ENCODE results near the gene MYADML2. TPM values are rescaled to one million over a fixed set of nuclear protein-coding genes. Genes with fewer than 3 reads are reported as not detected.

Gene MYADML2
- total RNA-seq, 2 experiments from 2014 or later, result not detected

- H3K36me3 Mint-ChIP-seq (ENCODE audit: low read depth), result peaks cover 14% of the 10 kb centered on the region
- TF ChIP-seq, protein P1, sequence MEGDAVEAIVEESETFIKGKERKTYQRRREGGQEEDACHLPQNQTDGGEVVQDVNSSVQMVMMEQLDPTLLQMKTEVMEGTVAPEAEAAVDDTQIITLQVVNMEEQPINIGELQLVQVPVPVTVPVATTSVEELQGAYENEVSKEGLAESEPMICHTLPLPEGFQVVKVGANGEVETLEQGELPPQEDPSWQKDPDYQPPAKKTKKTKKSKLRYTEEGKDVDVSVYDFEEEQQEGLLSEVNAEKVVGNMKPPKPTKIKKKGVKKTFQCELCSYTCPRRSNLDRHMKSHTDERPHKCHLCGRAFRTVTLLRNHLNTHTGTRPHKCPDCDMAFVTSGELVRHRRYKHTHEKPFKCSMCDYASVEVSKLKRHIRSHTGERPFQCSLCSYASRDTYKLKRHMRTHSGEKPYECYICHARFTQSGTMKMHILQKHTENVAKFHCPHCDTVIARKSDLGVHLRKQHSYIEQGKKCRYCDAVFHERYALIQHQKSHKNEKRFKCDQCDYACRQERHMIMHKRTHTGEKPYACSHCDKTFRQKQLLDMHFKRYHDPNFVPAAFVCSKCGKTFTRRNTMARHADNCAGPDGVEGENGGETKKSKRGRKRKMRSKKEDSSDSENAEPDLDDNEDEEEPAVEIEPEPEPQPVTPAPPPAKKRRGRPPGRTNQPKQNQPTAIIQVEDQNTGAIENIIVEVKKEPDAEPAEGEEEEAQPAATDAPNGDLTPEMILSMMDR (IDR thresholded peaks at IDR 0.05), result no peak
- H3K27me3 Mint-ChIP-seq, result no peaks in the 10 kb centered on the region
- H3K4me1 ChIP-seq (ENCODE audit: insufficient read depth, low read length), result no peaks in the 10 kb centered on the region
- H3K4me3 ChIP-seq (ENCODE audit: low read length), result no peak overlapping the region
- no peaks in the 10 kb centered on the region for H3K9me3 Mint-ChIP-seq
- POLR2A ChIA-PET, result no interaction called here
- H3K27ac Mint-ChIP-seq, result no peak overlapping the region
- no peak for DNase-seq
- CTCF ChIA-PET, result interaction anchor here (1.3 kb wide), 1 partner anchor 35 kb away, joined by 4 read pairs; no protein-coding TSS in a partner anchor
- intact Hi-C loops (cut with DNase I, micrococcal nuclease), result no loop called here
- H3K36me3 ChIP-seq (ENCODE audit: insufficient read depth, low read length), result no peaks in the 10 kb centered on the region
- H3K27ac ChIP-seq (ENCODE audit: low read depth in 1 of 2, low read length in 2 of 2), result no peak overlapping the region
- H3K27me3 ChIP-seq (ENCODE audit: control insufficient read depth in 1 of 2, insufficient read depth in 2 of 2, low read length in 2 of 2), result no peaks in the 10 kb centered on the region
- no peak for ATAC-seq (ENCODE audit: poor library complexity)
- H3K4me3 Mint-ChIP-seq, result no peak overlapping the region
- H3K4me1 Mint-ChIP-seq (ENCODE audit: low read depth), result peaks cover 4% of the 10 kb centered on the region
- H3K9me3 ChIP-seq (ENCODE audit: control insufficient read depth in 1 of 2, insufficient read depth in 1 of 2, low read length in 2 of 2), result no peaks in the 10 kb centered on the region
These were observed 47.8 kb upstream of the MYADML2 start for GRCh38 chr17:81994593-81995462.

DNA sequence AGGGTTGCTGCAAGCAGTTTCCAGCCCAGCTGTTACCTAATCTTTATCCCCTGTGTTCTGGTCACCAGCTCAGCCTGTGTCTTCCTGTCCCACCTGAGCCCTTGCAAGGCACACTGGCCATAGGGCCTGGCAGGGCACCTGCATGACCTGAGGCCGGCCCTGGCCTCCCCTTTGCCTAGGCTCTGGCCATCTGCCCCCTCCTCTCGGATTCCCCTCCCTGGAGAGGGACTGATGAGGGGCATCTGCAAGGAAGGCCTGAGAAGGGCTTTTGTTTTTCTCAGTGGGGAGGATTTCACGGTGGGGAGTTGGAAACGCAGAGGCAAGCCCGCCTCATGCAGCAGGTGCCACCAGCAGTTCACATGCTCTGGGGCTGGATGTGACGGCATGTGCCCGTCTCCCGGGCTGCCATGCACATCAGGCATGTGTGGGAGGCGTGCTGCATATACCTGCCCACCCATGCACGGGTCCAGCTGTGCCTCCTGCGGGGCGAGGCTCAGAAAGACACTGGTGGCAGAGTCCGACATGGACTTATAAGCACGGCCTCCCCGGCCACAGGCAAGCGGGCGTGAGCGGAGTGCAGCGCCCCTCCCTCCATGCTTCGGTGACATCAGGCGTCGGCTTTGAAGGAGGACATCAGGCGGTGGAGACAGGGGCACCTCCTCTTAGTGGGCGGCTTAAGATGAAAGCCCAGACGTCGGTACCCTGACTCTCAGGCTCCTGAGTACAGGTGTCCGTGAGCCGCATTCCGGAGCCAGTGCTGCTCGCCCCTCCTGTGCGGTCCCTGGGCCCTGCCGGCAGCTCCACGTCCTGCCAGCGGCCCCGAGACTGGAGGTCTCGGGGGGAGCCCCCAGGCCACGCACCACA lies 46.9 kb upstream of the MYADML2 start:
- no peaks in the 10 kb centered on the region for H3K9me3 ChIP-seq (ENCODE audit: control insufficient read depth in 1 of 2, insufficient read depth in 1 of 2, low read length in 2 of 2)
- H3K27ac ChIP-seq (ENCODE audit: low read depth in 1 of 2, low read length in 2 of 2), result no peak overlapping the region
- no peak overlapping the region for H3K4me3 Mint-ChIP-seq
- no peaks in the 10 kb centered on the region for H3K36me3 ChIP-seq (ENCODE audit: insufficient read depth, low read length)
- H3K4me1 ChIP-seq (ENCODE audit: insufficient read depth, low read length), result no peaks in the 10 kb centered on the region
- CTCF ChIA-PET, result interaction anchor here (1.3 kb wide), 1 partner anchor 34 kb away, joined by 4 read pairs; no protein-coding TSS in a partner anchor
- ATAC-seq (ENCODE audit: poor library complexity) (no peak), DNase-seq (no peak)
- no peak overlapping the region for H3K4me3 ChIP-seq (ENCODE audit: low read length)
- TF ChIP-seq, protein P1 (IDR thresholded peaks at IDR 0.05), result no peak
- H3K4me1 Mint-ChIP-seq (ENCODE audit: low read depth), result peaks cover 4% of the 10 kb centered on the region
- H3K27me3 Mint-ChIP-seq, result no peaks in the 10 kb centered on the region
- no peak overlapping the region for H3K27ac Mint-ChIP-seq
- H3K36me3 Mint-ChIP-seq (ENCODE audit: low read depth), result peaks cover 14% of the 10 kb centered on the region
- no peaks in the 10 kb centered on the region for H3K9me3 Mint-ChIP-seq
- intact Hi-C loops (cut with DNase I, micrococcal nuclease), result no loop called here
- POLR2A ChIA-PET, result no interaction called here
- H3K27me3 ChIP-seq (ENCODE audit: control insufficient read depth in 1 of 2, insufficient read depth in 2 of 2, low read length in 2 of 2), result no peaks in the 10 kb centered on the region

DNA sequence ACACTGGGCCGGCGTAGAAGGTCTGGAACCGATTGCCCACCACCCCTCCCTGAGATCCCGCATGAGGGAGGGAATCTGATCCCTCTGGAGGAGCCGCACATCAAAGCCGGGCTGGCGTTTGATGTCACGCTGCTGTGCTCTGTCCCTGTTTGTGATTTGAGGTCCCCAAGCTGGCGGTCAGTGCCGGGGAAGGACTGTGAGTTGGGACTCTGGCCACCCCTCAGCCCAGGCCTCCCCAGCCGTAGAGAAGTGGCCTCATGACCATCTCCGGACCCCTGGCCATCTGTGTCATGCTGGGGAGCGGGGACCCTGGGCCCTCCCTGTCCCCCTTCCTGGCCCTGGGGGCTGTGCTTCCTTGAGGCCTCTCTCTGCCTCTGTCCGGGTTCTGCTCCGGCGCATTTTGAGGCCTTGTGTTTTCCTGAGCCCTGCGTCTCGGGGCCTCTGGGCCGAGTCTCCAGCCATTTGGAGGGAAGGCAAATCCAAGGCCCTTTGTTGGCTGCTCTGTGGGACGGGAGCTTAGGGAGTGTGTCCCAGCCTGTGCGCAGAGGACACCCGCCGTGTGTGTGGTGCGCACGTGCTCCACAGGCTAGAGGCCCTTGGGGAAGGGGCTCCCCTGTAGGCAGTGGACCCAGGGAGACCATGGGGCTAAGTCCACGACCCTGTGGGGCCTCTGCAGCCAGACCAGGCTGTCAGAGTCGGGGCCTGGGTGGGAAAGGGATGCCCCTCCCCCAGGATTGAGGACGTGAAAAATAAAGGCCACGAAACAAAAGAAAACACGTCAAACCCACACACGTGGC lies 45.5 kb upstream of the MYADML2 start:
- TF ChIP-seq, protein P1 (IDR thresholded peaks at IDR 0.05), result no peak
- no peak overlapping the region for H3K27ac ChIP-seq (ENCODE audit: low read depth in 1 of 2, low read length in 2 of 2)
- Mint-ChIP-seq H3K36me3 (ENCODE audit: low read depth) (peaks cover 10% of the 10 kb centered on the region), H3K4me1 (ENCODE audit: low read depth) (peaks cover 4% of the 10 kb centered on the region), H3K27me3 (no peaks in the 10 kb centered on the region), H3K9me3 (no peaks in the 10 kb centered on the region), H3K27ac (no peak overlapping the region), H3K4me3 (no peak overlapping the region)
- no peaks in the 10 kb centered on the region for H3K27me3 ChIP-seq (ENCODE audit: control insufficient read depth in 1 of 2, insufficient read depth in 2 of 2, low read length in 2 of 2)
- H3K9me3 ChIP-seq (ENCODE audit: control insufficient read depth in 1 of 2, insufficient read depth in 1 of 2, low read length in 2 of 2), result no peaks in the 10 kb centered on the region
- peaks cover 3% of the 10 kb centered on the region for H3K36me3 ChIP-seq (ENCODE audit: insufficient read depth, low read length)
- H3K4me1 ChIP-seq (ENCODE audit: insufficient read depth, low read length), result no peaks in the 10 kb centered on the region
- no peak for ATAC-seq (ENCODE audit: poor library complexity)
- no peak overlapping the region for H3K4me3 ChIP-seq (ENCODE audit: low read length)
- DNase-seq, result no peak
- ChIA-PET CTCF (no interaction called here), POLR2A (no interaction called here)
- intact Hi-C loops (cut with DNase I, micrococcal nuclease), result no loop called here

All from CD4-positive, alpha-beta T cell (primary cell).